ENCODE results near the gene SNAPIN.
"Not testable (repeated sequence)": the region's sequence is repeated elsewhere in the genome, so short reads cannot be mapped to it uniquely, and the experiment has no call there.

The SNAPIN gene

GRCh38 chr1:153627715-153628626 lies 30.5 kb upstream of the SNAPIN start, which contains the start of gene S100A1:
Gene S100A1 (plus strand): TSS chr1:153628434. CDS start chr1:153630522, 2,088 bp downstream.
- DNase-seq: peak; percentile 69

DNA sequence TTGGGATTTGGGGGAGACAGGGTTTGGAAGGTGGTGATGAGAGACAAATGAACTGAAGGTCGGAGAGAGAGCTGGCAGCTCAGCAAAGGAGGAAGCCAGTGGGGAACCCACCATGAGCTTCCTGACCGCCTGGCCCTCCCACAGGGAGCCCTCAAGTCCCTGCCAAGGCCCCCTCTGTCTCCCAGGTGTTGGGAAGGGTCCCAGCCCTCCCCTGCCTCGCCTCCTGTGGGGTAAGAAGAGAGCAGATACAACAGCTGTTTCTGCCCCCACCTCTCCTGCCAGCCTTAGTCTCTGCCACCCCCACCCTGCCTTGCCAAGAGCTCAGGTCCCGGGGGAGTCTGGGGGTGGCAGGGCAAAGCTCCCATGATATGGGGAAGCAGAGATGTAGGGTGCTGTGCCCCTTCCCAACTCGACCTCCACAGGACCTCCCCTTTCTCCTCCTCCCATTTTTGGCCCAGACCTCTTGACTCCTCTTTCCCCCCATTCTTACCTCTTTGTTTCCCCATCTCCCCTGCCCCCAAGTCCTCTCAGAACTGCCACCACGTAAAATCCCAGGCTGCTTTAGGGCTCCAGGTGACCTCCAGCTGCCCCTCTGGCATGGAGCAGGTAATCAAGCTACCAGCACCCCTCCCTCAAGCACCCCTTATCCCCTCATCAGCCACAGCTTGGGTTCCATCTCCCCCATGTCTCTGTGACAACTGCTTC lies 29.7 kb upstream of the SNAPIN start:
- no peak for DNase-seq

DNA sequence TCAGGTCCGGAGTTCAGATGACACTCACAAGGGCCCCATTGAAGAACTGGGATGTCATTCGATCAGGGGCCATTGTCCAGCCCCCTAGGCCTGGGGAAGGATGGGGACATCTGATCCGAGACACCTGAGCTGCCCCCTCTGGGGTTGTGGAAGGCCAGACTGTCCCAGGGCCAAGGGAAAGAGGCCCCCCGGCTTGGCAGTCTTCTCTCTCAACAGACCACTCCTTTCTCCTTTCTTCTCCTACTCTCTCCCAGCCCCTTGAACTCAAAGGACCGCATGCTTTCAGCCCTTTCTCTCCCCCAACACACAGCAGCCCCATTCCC lies 29.2 kb upstream of the SNAPIN start:
- no peak for DNase-seq

GRCh38 chr1:153629971-153630370 lies 28.5 kb upstream of the SNAPIN start:
- DNase-seq: peak; percentile 76

GRCh38 chr1:153630384-153630783 lies 28.1 kb upstream of the SNAPIN start:
- no peak for DNase-seq

DNA sequence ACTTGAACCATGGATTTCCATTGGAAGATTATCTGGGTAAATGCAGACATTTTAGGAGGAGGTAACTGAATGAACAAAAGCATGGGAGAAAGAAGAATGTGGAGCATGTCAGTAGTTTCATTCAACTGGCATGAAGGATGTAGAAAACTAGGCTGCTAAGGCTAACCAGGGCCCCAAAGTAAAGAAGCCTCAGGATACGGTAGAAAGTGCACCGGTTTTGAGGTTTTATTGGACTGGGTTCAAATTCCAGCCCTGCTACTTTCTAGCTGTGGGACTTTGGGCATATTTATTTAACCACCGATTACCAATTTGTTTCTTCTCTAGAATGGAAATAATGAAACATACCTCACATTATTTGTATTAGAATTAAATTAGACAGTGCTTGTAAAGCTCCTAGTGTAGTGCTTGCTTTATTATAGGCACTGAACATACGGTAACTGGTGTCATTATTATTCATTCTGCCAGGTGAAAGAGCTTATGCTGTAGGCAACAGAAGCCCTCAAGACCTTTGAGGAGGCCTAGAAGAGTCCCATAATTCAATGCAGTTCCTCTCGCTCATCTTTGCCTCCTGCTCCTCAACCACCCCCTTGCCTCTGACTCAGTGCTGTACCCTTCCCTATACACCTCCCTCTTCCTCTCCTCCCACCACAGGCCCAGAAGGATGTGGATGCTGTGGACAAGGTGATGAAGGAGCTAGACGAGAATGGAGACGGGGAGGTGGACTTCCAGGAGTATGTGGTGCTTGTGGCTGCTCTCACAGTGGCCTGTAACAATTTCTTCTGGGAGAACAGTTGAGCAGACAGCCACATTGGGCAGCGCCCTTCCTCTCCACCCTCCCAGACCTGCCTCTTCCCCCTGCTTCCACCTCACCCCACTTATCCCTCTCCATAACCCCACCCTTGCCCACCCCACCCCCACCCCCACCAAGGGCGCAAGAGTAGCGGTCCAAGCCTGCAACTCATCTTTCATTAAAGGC lies 27.2 kb upstream of the SNAPIN start:
- DNase-seq: no peak

- no peak for DNase-seq
Measured at GRCh38 chr1:153633161-153633753, 25.2 kb upstream of the SNAPIN start.

DNA sequence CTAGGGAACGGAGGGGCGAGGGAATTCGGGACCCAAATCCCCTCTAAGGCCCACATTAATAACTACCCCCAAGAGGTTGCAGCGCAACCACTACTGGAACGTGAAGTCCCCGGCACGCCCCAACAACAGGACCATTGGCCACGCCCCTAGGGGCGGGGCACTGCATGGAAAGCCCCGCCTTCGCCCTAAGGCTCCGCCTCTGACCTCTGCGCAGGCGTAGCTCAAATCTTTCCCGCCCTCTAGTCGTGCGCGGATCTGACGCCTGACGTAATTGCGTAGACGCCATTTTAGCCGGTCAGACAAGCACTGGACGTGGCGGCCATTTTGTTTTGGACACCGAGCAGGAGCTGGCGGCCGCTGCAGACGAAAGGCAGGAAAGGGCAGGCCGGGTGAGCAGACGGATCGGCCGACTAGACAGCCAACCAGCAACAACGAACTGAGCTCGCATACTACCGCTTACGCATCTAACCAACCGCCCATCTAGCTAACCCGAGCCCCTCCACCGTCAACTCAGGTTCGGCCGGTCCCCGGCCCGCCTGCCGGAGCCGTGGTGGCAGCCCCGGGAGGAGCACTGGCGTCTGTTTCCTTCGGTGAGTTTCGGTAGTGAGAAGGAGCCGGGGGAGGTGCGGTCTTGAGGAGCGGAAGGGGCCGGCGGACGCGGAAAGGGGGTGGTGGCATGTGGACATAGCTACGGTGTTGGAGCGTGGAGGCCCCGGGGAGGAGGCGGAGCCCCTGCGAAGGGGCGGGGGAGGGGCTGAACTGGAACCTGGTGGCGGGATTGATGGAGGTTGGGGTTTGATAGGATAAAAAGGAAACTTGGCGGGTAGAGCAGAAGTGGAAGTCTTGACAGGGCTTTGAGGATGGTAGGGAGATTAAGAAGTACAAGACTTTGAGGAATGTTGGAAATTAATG lies 24.5 kb upstream of the SNAPIN start, which contains the start of gene CHTOP:
Gene CHTOP (plus strand): TSS at position 313 of the 912 bp plus-strand sequence. CDS start 2,523 bp downstream, outside the sequence.
- peak; percentile 99 for DNase-seq

DNA sequence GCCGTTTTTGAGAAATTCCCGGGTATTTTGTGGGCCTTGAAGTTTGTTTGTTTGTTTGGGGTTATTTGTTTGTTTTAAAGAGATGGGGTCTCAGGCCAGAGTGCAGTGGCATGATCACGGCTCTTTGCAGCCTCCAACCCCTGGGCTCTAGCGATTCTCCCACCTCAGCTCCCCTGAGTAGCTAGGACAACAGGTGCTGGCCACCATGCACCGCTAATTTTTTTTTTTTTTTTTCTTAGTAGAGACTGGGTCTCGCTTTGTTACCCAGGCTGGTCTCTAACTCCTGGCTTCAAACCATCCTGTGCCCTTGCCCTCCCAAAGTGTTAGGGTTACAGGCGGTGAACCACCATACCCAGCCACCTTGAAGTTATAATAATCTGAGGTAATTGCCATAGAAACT lies 22.6 kb upstream of the SNAPIN start:
- no peak for DNase-seq

DNA sequence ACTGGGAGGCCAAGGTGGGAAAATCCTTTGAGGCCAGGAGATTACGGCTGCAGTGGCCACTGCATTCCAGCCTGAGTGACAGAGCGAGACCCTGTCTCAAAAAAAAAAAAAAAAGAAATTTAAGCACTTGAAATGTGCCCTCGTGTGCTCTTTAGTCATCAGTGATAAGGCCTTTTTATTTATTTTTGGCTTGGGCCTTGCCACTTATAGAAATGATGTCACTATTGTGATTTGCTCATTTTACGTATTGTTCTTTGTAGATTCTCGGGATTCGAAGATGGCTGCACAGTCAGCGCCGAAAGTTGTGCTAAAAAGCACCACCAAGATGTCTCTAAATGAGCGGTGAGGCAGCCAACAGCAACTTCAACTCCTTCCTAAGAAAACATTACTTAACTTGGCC lies 22.2 kb upstream of the SNAPIN start:
- DNase-seq: no peak

GRCh38 chr1:153638261-153638660 lies 20.2 kb upstream of the SNAPIN start:
- no peak for DNase-seq

GRCh38 chr1:153639280-153639679 lies 19.2 kb upstream of the SNAPIN start:
- no peak for DNase-seq

- not testable (repeated sequence) for DNase-seq
Measured at GRCh38 chr1:153640213-153640612, 18.3 kb upstream of the SNAPIN start.

GRCh38 chr1:153640861-153641260 lies 17.6 kb upstream of the SNAPIN start:
- no peak for DNase-seq

DNA sequence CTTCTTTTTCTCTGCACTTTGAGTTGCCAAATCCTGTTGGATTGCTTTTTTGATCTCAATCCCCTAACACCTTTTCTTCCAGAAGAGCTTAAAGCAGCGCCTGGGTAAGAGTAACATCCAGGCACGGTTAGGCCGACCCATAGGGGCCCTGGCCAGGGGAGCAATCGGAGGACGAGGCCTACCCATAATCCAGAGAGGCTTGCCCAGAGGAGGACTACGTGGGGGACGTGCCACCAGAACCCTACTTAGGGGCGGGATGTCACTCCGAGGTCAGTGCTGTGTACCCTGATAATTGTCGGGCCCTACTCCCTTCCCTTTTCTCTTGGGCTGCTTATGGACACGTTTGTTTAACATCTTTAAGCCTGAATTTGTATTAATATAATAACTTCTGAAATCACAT lies 16.3 kb upstream of the SNAPIN start:
- no peak for DNase-seq

GRCh38 chr1:153643100-153643499 lies 15.4 kb upstream of the SNAPIN start:
- no peak for DNase-seq

DNA sequence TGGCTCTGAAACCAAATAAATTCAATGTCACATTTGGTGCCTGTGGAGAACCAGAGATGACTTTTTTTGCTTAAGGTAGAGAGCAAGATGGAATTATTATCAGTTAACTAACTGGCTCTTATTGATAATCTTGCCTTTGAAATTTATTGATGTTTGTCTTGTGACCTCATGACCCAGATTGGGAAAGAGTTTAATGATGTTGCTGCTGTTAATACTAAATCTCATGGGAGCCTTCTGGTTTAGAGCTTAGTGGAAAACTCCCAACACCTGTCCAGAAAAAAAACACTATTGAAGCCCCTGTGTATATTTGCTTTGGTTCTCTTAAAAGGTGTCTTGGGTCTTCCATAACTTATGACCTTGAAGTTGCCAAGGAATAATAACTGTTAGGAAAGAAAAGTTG lies 14.7 kb upstream of the SNAPIN start:
- DNase-seq: no peak

- no peak for DNase-seq
Measured at GRCh38 chr1:153646672-153647345, 11.7 kb upstream of the SNAPIN start.

GRCh38 chr1:153647346-153647714 lies 11.2 kb upstream of the SNAPIN start:
- no peak for DNase-seq

GRCh38 chr1:153648000-153648643 lies 10.4 kb upstream of the SNAPIN start:
- no peak for DNase-seq
